Transverse colon (tissue), 4 donors: Measurements from ENCODE around the gene NAA25. TPM values are rescaled to one million over a fixed set of nuclear protein-coding genes. Genes with fewer than 3 reads are reported as not detected.
A peak's percentile ranks its signal among the peaks of the same experiment; 100 is the strongest.
"Not testable (repeated sequence)": the region's sequence is repeated elsewhere in the genome, so short reads cannot be mapped to it uniquely, and the experiment has no call there.

ENCODE experiments used
- DNase-seq: peaks from one replicate; pipeline ENCODE4 v3.0.0-alpha.2; 2019
- H3K27ac ChIP-seq, 4 donors: fragments of 200-600 bp; sonication (generic); 2 replicates each; pipeline ENCODE4 v1.5.1; 2016 to 2018; ENCODE audit warnings: inconsistent platforms in 4 of 4
- H3K27me3 ChIP-seq: fragments of 200-600 bp; sonication (generic); 2 replicates; pipeline ENCODE4 v1.5.1; 2017; ENCODE audit warnings: inconsistent platforms
- H3K36me3 ChIP-seq, 4 donors: fragments of 200-600 bp; sonication (generic); 2 replicates each; pipeline ENCODE4 v1.5.1; 2017 to 2019; ENCODE audit warnings: inconsistent platforms in 4 of 4
- H3K4me1 ChIP-seq, 4 donors: fragments of 200-600 bp; sonication (generic); 2 replicates each; pipeline ENCODE4 v1.5.1; 2017 to 2020; ENCODE audit warnings: inconsistent platforms in 4 of 4
- H3K4me3 ChIP-seq, 4 donors: fragments of 200-600 bp; sonication (generic); 1 replicate in 1 of 4; 2 replicates in 3 of 4; pipeline versions ENCODE4 v1.5.1 to v1.6.1; 2017 to 2019; ENCODE audit warnings: inconsistent platforms in 4 of 4
- H3K9me3 ChIP-seq, 2 donors: fragments of 200-600 bp; sonication (generic); 2 replicates each; pipeline ENCODE4 v1.5.1; 2017 to 2019; ENCODE audit warnings: inconsistent platforms in 2 of 2
- EP300 ChIP-seq: sonication (generic); formaldehyde crosslinking; IDR thresholded peaks from one replicate; pipeline ENCODE4 v1.6.1; 2017; ENCODE audit warnings: antibody characterized with exemption, low read depth
- POLR2A ChIP-seq: fragments of 450-650 bp; IDR thresholded peaks from one replicate; pipeline ENCODE4 v1.6.1; 2016; ENCODE audit warnings: antibody characterized with exemption, mild to moderate bottlenecking, moderate library complexity
- POLR2AphosphoS5 ChIP-seq, 3 donors: sonication (generic); formaldehyde crosslinking; IDR thresholded peaks; one replicate each; pipeline ENCODE4 v1.6.1; 2016; ENCODE audit warnings: antibody characterized with exemption in 3 of 3
- WGBS, 2 donors: methylation state at CpG; one replicate each; pipeline ENCODE4 v1.1.5; 2018; ENCODE audit warnings: low coverage in 1 of 2; 5-methylcytosine and 5-hydroxymethylcytosine counted together
- in situ Hi-C, 4 donors: fragments of 200-750 bp; cut with MboI; loops; one replicate each; pipeline versions ENCODE4 v1.15.0 to v1.15.1; 2017; ENCODE audit warnings: low sequenced_read_pairs in 3 of 4, low pct_ligation_motif_present in 1 of 4, low pct_unique_long_range_greater_than_20kb in 1 of 4
- intact Hi-C: fragments of 100-400 bp; cut with DNase I; formaldehyde crosslinking; loops from one replicate; pipeline ENCODE4 v1.15.1; 2023; ENCODE audit warnings: low total_unique reads
- total RNA-seq, 4 donors: library from RNA; depleted of rRNA; stranded (reverse); fragments of >200 nt; gene quantifications; one replicate each; pipeline ENCODE4 v1.1.0, GENCODE V29; 2016
- TF ChIP-seq, protein P1 (sequence below), 5 experiments: fragments of 200-600 bp in 3 of 5; fragments of 450-650 bp in 2 of 5; sonication (generic) in 3 of 5; IDR thresholded peaks; 1 replicate in 2 of 5; 2 replicates in 3 of 5; pipeline ENCODE4 v1.5.1; 2016 to 2017; ENCODE audit warnings: antibody characterized with exemption in 5 of 5, inconsistent platforms in 3 of 5, mild to moderate bottlenecking in 2 of 5, moderate library complexity in 1 of 5

NAA25 gene
- total RNA-seq, 4 donors from 2014 or later = 6.7 to 63.7 (median 18.4) TPM

DNA sequence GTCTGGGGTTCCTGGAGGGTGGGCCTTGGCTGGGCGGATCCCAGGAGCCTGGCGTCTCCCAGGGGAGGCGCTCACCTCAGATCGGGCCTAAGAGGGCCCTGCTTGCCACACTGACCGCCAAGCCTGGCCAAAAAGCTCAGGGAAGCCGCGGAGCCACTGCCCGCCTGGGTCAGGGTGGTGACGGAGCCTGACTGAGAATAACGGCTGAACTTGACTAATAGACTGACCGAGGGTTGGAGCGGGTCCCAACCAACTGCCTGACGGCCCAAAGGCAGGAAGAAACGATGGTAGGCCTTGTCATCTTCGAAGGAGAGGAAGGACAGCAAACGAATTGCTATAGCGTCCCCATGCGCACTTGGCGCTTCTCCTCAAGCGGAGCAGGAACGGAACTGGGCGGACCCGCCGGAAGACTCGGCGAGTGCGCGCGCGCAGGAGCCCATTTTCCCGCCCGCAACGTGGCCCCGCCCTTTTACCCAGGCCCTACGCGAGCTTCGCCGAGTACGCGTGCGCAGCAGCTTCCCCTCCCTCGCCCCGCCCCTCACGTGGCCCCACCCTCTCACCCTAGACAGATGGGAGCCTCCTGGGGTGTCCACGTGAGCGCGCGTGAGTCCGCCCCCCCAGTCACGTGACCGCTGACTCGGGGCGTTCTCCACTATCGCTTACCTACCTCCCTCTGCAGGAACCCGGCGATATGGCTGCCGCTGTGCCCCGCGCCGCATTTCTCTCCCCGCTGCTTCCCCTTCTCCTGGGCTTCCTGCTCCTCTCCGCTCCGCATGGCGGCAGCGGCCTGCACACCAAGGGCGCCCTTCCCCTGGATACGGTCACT, 95.6 kb downstream of the NAA25 start, which contains the start of the genes ERP29 and TMEM116:
Gene ERP29 (plus strand): TSS at position 652 of the 826 bp plus-strand sequence. CDS start 40 bp downstream, at position 692.
Gene TMEM116 (minus strand): TSS at position 391 of the 826 bp plus-strand sequence. CDS start 7,895 bp downstream, outside the sequence.
- peaks cover 16 to 44% (median 25%) of the 10 kb centered on the region in 4 donors for H3K4me1 ChIP-seq
- H3K36me3 ChIP-seq = peaks cover 0 to 3% (median 0%) of the 10 kb centered on the region in 4 donors
- TF ChIP-seq POLR2AphosphoS5 (IDR thresholded peaks at IDR 0.05) = peak; percentile 94 to 98 (median 98)
- peak; percentile 33 for TF ChIP-seq EP300
- TF ChIP-seq POLR2A = peak; percentile 95
- TF ChIP-seq, protein P1, sequence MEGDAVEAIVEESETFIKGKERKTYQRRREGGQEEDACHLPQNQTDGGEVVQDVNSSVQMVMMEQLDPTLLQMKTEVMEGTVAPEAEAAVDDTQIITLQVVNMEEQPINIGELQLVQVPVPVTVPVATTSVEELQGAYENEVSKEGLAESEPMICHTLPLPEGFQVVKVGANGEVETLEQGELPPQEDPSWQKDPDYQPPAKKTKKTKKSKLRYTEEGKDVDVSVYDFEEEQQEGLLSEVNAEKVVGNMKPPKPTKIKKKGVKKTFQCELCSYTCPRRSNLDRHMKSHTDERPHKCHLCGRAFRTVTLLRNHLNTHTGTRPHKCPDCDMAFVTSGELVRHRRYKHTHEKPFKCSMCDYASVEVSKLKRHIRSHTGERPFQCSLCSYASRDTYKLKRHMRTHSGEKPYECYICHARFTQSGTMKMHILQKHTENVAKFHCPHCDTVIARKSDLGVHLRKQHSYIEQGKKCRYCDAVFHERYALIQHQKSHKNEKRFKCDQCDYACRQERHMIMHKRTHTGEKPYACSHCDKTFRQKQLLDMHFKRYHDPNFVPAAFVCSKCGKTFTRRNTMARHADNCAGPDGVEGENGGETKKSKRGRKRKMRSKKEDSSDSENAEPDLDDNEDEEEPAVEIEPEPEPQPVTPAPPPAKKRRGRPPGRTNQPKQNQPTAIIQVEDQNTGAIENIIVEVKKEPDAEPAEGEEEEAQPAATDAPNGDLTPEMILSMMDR (IDR thresholded peaks at IDR 0.05) = peak; percentile 62 to 94 (median 64)
- no peaks in the 10 kb centered on the region for H3K27me3 ChIP-seq
- intact Hi-C loops (no loop called here), in situ Hi-C loops (loop anchor here in 2 of 4 donors (10.0 kb wide), 1 partner anchor 68 kb away; no protein-coding TSS in a partner anchor)
- peak within 1 kb of the TSS; percentile 70 to 90 (median 84) for H3K4me3 ChIP-seq
- no peaks in the 10 kb centered on the region for H3K9me3 ChIP-seq
- H3K27ac ChIP-seq = peak within 1 kb of the TSS; percentile 98 to 99 (median 98)
- 0% methylated on average over 67 of the region's 67 CpGs; no CpG with 5 or more reads in 1 of the 2 donors for WGBS, 2 donors
- DNase-seq = peak; percentile 100

DNA sequence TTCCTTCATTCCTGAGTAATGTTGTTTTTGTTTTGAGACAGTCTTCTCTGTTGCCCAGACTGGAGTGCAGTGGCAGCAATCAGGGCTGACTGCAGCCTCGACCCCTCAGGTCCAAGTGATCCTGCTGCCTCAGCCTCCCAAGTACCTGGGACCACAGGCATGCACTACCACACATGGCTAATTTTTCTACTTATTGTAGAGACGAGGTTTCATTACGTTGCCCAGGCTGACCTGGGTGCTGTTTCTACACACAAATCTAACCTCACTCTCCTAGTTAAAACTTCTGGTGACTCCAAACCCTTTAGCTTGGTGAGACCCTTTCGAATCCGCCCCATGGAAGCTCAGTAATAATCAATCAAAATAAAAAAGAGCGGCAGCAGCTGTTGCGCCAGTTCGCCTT, 96.9 kb downstream of the NAA25 start:
- H3K27me3 ChIP-seq = no peaks in the 10 kb centered on the region
- H3K27ac ChIP-seq = peak overlapping the region; percentile 98 to 99 (median 98)
- H3K36me3 ChIP-seq = peaks cover 0 to 3% (median 0%) of the 10 kb centered on the region in 4 donors
- in situ Hi-C loops = loop anchor here in 2 of 4 donors (10.0 kb wide), 1 partner anchor 67 kb away; no protein-coding TSS in a partner anchor
- TF ChIP-seq, protein P1 (IDR thresholded peaks at IDR 0.05) = no peak
- TF ChIP-seq POLR2AphosphoS5 (IDR thresholded peaks at IDR 0.05) = no peak
- no peak for TF ChIP-seq POLR2A
- no peak for TF ChIP-seq EP300
- peak overlapping the region in 2 of 4 donors; percentile 70 to 90 for H3K4me3 ChIP-seq
- intact Hi-C loops = no loop called here
- 74 to 83% methylated on average over 4 to 8 of the region's 8 CpGs for WGBS, 2 donors
- no peaks in the 10 kb centered on the region for H3K9me3 ChIP-seq
- DNase-seq = no peak
- peaks cover 16 to 53% (median 27%) of the 10 kb centered on the region in 4 donors for H3K4me1 ChIP-seq

DNA sequence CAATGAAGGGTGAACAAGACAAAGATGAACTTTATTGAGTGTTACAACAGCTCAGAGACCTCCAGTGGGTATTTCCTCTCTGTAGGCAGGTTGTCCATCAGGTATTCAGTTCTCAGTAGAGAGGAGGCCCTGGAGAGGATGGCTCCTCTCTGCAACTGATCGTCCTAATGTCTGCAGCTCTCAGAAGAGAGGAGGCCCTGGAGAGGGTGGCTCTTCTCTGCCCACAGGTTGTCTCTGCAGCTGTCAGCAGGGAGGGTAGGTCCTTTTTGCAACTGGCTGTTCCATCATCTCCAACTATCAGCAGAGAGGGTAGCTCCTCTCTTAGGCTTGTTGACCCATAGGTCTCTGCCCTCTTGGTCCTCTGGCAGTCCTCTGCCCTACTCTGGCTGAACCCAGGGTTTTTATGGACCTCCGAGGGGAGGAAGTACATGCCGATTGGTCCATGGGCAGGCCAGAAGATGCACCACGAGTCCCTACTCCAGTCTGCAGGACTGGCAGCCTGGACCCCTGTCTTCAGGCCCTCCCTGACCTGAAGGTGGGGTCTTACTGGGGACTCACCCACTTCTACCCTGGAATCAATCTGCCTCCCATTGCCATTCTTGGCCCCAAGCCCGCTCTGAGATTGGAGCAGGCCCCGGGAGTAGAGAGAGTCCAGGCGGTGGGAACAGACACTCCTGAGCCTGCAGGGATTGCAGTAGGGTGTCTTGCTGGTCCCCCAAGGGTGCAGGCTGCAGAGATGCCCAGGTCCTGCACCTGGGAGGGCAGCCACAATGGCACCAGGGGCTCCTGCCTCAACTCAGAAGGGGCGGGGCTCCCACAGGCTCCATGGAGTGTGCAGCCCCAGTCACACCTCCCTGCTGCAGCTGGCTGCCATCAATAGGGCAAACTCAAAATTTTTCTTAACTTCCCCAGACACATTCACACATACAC, 97.9 kb downstream of the NAA25 start:
- Histone ChIP-seq H3K27ac (no peak overlapping the region), H3K9me3 (no peaks in the 10 kb centered on the region), H3K4me3 (no peak overlapping the region), H3K4me1 (peaks cover 16 to 59% (median 32%) of the 10 kb centered on the region in 4 donors), H3K36me3 (no peaks in the 10 kb centered on the region), H3K27me3 (no peaks in the 10 kb centered on the region)
- TF ChIP-seq POLR2AphosphoS5 (IDR thresholded peaks at IDR 0.05) (no peak), EP300 (no peak), POLR2A (no peak)
- TF ChIP-seq, protein P1 (IDR thresholded peaks at IDR 0.05) = no peak
- in situ Hi-C loops = loop anchor here in 2 of 4 donors (10.0 kb wide), 1 partner anchor 66 kb away; no protein-coding TSS in a partner anchor
- WGBS, 2 donors = 93% methylated on average over 8 of the region's 8 CpGs; no CpG with 5 or more reads in 1 of the 2 donors
- intact Hi-C loops = no loop called here
- no peak for DNase-seq

DNA sequence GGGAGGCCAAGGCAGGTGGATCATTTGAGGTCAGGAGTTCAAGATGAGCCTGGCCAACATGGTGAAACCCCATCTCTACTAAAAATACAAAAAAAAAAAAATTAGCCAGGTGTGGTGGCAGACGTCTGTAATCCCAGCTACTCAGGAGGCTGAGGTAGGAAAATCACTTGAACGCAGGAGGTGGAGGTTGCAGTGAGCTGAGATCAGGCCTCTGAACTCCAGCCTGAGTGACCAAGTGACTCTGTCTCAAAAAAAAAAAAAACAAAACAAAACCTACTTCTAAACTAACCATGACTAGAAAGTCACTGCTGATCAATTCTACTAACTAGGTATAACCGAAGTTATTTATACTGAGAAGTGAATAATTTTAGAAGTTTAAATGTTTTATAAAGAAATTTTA, 99.0 kb downstream of the NAA25 start:
- H3K27me3 ChIP-seq, H3K27ac ChIP-seq, intact Hi-C loops, in situ Hi-C loops, DNase-seq, H3K9me3 ChIP-seq, H3K36me3 ChIP-seq, H3K4me3 ChIP-seq: not testable (repeated sequence)
- 63 to 78% methylated on average over 1 to 3 of the region's 3 CpGs for WGBS, 2 donors
- peaks cover 13 to 56% (median 32%) of the 10 kb centered on the region in 4 donors for H3K4me1 ChIP-seq
